ENCODE results near the gene RGS3.

Gene RGS3

DNA sequence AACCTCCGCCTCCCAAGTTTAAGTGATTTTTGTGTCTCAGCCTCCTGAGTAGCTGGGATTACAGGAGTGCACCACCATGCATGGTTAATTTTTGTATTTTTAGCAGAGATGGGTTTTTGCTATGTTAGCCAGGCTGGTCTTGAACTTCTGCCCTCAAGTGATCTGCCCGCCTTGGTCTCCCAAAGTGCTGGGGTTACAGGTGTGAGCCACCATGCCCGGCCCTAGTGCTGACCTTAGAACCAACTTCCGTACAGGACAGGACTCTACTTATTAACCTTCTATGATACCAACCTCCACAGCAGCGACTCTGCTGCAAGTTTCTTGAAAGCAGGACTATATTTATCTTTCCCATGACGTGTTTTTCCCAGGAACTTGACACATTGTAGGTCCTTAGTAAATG, 176.9 kb downstream of the RGS3 start:
- no peak for DNase-seq

DNA sequence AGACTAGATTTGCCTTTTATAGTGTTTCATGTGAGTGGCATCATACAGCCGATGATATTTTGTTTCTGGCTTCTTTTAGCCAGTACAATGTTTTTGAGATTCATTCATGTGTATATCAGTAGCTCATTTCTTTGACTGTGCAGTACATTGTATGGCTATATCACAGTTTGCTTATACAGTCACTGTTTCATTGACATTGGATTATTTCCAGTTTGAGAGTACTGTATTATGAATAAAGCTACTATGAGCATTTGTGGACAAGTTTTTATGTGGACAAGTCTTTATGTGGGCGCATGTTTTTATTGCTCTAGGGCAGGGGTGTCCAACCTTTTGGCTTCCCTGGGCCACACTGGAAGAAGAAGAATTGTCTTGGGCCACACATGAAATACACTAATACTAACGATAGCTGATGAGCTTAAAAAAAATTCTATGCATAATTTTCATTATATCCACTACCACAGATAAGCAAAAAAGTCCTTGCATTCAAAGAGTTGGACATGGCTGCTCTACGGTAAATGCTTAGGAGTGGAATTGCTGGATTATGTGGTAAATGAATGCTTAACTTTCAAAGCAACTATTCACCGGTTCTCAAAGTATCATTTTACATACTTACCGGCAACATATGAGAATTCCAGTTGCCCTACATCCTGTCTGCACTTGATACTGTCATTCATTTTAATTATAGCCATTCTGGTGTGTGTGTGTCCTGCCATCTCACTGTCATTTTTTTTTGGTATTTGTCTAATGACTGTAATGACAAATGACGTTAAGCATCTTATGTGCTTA, 177.8 kb downstream of the RGS3 start:
- no peak for DNase-seq

DNA sequence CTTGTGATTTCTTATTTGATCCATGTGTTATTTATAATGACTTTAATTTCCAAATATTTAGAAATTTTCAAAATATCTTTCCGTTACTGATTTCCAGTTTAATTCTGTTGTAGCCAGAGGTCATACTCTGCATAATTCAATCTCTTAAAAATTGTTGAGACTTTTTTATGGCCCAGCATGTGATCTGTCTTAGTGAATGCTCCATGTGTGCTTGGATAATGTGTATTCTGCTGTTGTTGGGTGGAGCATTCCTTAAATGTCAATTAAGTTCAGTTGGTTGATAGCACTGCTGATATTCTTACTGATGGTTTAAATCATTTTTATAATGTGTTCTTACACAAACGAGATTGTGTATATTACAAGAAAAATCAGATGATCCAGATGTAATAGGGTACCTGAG, 180.8 kb downstream of the RGS3 start:
- DNase-seq: no peak

DNA sequence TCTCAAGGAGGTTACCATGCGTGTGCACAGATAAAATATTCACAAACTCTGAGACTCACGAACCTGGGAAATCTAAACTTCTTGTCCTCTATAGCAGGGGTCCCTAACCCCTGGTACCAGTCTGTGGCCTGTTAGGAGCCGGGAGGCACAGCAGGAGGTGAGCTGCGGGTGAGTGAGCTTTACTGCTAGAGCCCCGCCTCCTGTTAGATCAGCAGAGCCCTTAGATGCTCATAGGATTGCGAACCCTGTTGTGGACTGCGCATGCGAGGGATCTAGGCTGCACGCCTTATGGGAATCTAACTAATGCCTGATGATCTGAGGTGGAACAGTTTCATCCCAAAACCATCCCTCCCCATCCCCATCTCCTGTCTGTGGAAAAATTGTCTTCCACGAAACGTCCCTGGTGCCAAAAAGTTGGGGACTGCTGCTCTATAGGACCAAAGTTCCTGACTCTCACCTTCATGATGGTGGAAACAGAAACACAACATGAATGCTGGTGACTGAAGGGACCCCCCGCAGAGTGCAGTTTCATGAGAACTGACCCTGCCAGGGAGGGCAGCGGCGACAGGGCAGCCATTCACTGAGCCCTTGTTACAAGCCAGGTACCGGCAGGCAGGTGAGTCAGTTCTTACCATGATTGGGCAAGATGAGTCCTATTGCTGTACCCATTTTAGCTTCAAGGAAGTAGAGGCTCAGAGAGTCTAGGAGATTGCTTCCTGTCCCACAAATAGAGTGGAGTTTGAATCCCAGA, 181.9 kb downstream of the RGS3 start:
- DNase-seq: no peak

DNA sequence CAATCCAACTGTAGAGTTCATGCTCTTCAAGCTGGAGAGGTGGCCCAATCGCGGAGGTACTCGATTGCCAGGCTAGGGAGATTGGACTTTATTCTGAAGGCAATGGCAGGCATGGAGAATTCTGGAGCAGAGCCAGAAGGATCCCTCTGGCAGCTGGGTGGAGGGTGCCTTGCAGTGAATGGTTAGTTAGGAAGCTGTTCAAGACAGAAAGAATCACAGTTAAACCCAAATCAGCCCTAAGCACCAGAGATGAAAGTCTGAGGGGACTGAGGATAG, 182.4 kb downstream of the RGS3 start:
- no peak for DNase-seq

DNA sequence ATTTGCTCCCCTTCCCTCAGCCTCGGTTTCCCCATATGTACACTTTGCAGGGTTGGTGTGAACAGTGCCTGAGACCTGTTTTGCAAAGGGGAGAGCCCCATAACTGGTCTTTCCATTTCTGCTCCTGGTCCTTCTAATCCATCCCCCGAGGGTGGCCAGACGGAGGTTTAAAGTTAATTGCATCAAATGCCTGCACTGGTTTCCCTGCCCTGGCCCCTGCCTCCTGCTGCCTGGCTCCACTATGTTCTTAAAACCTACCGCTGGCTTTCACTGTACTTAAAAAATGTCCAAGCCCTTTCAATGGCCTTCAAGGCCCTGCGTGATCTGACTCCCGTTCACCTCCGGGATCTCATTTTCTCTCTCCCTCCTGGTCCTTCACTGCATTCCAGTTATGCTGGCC, 183.0 kb downstream of the RGS3 start:
- no peak for DNase-seq

Data from hippocampal formation (tissue), 2 donors.